Measurements from ENCODE around the gene SCYL3. TPM values are rescaled to one million over a fixed set of nuclear protein-coding genes. Genes with fewer than 3 reads are reported as not detected.
"Not testable (repeated sequence)": the region's sequence is repeated elsewhere in the genome, so short reads cannot be mapped to it uniquely, and the experiment has no call there.

The SCYL3 gene
- total RNA-seq, 1 experiment from 2014 or later = 5.9 TPM

GRCh38 chr1:169814265-169814664, 79.4 kb downstream of the SCYL3 start:
- no peaks in the 10 kb centered on the region for H3K4me1 ChIP-seq
- Mint-ChIP-seq H3K27me3 (ENCODE audit: insufficient read depth, unreplicated experiment) (no peaks in the 10 kb centered on the region), H3K4me1 (ENCODE audit: low read depth, unreplicated experiment) (no peaks in the 10 kb centered on the region), H3K4me3 (ENCODE audit: unreplicated experiment) (no peak overlapping the region), H3K27ac (ENCODE audit: unreplicated experiment) (no peak overlapping the region), H3K9me3 (ENCODE audit: unreplicated experiment) (no peaks in the 10 kb centered on the region), H3K36me3 (ENCODE audit: insufficient read depth, unreplicated experiment) (peaks cover 4% of the 10 kb centered on the region)
- DNase-seq = no peak
- no TSS peak for BruUV-seq (replicated peaks)
- ChIA-PET CTCF (no interaction called here), POLR2A (no interaction called here)
- no peaks in the 10 kb centered on the region for H3K27me3 ChIP-seq (replicated peaks; ENCODE audit: control insufficient read depth, insufficient read depth, low read length)
- no peaks in the 10 kb centered on the region for H3K9me3 ChIP-seq
- H3K4me3 ChIP-seq (ENCODE audit: low read depth, low read length) = no peak overlapping the region
- TF ChIP-seq CTCF (IDR thresholded peaks at IDR 0.05; ENCODE audit: insufficient read depth in 1 of 2, low read depth in 1 of 2, low read length in 1 of 2, severe bottlenecking in 1 of 2, unreplicated experiment in 1 of 2) = no peak
- no peaks in the 10 kb centered on the region; the same call in none of the 2 replicates for H3K36me3 ChIP-seq (ENCODE audit: control insufficient read depth, insufficient read depth, low read length)
- intact Hi-C loops (cut with micrococcal nuclease; ENCODE audit: unreplicated experiment) = no loop called here

GRCh38 chr1:169812131-169812530, 81.6 kb downstream of the SCYL3 start:
- Mint-ChIP-seq H3K36me3 (ENCODE audit: insufficient read depth, unreplicated experiment) (peaks cover 4% of the 10 kb centered on the region), H3K27me3 (ENCODE audit: insufficient read depth, unreplicated experiment) (no peaks in the 10 kb centered on the region), H3K9me3 (ENCODE audit: unreplicated experiment) (no peaks in the 10 kb centered on the region), H3K4me1 (ENCODE audit: low read depth, unreplicated experiment) (no peaks in the 10 kb centered on the region), H3K27ac (ENCODE audit: unreplicated experiment) (no peak overlapping the region), H3K4me3 (ENCODE audit: unreplicated experiment) (no peak overlapping the region)
- H3K27me3 ChIP-seq (replicated peaks; ENCODE audit: control insufficient read depth, insufficient read depth, low read length) = no peaks in the 10 kb centered on the region
- no peaks in the 10 kb centered on the region; the same call in none of the 2 replicates for H3K36me3 ChIP-seq (ENCODE audit: control insufficient read depth, insufficient read depth, low read length)
- intact Hi-C loops (cut with micrococcal nuclease; ENCODE audit: unreplicated experiment) = no loop called here
- BruUV-seq (replicated peaks) = no TSS peak
- ChIA-PET POLR2A (no interaction called here), CTCF (no interaction called here)
- no peak overlapping the region for H3K4me3 ChIP-seq (ENCODE audit: low read depth, low read length)
- no peak for DNase-seq
- H3K4me1 ChIP-seq = no peaks in the 10 kb centered on the region
- no peaks in the 10 kb centered on the region for H3K9me3 ChIP-seq
- TF ChIP-seq CTCF (IDR thresholded peaks at IDR 0.05; ENCODE audit: insufficient read depth in 1 of 2, low read depth in 1 of 2, low read length in 1 of 2, severe bottlenecking in 1 of 2, unreplicated experiment in 1 of 2) = no peak

GRCh38 chr1:169811418-169812035, 82.2 kb downstream of the SCYL3 start:
- H3K9me3 ChIP-seq; H3K27me3 ChIP-seq (replicated peaks; ENCODE audit: control insufficient read depth, insufficient read depth, low read length); BruUV-seq (replicated peaks); H3K27me3 Mint-ChIP-seq (ENCODE audit: insufficient read depth, unreplicated experiment); H3K36me3 Mint-ChIP-seq (ENCODE audit: insufficient read depth, unreplicated experiment); CTCF ChIA-PET; intact Hi-C loops (cut with micrococcal nuclease; ENCODE audit: unreplicated experiment); H3K27ac Mint-ChIP-seq (ENCODE audit: unreplicated experiment); H3K4me3 Mint-ChIP-seq (ENCODE audit: unreplicated experiment); POLR2A ChIA-PET; H3K4me1 ChIP-seq; H3K4me3 ChIP-seq (ENCODE audit: low read depth, low read length); H3K36me3 ChIP-seq (ENCODE audit: control insufficient read depth, insufficient read depth, low read length); H3K9me3 Mint-ChIP-seq (ENCODE audit: unreplicated experiment); DNase-seq; H3K4me1 Mint-ChIP-seq (ENCODE audit: low read depth, unreplicated experiment): not testable (repeated sequence)
